OCI-LY3 (cell line): Measurements from ENCODE around the gene EHMT1.

Source experiments
- CTCF ChIP-seq: fragments of 200-600, 300-600 bp; sonication (generic); IDR thresholded peaks from 2 replicates; pipeline ENCODE4 v1.5.1; 2014; ENCODE audit warnings: antibody characterized with exemption, low read length, low read depth
- EZH2phosphoT487 ChIP-seq: fragments of 200-600 bp; shearing (Covaris generic); IDR thresholded peaks from 2 replicates; pipeline ENCODE4 v1.6.1; 2018; ENCODE audit warnings: antibody characterized with exemption, mixed run types, low read depth

DNA sequence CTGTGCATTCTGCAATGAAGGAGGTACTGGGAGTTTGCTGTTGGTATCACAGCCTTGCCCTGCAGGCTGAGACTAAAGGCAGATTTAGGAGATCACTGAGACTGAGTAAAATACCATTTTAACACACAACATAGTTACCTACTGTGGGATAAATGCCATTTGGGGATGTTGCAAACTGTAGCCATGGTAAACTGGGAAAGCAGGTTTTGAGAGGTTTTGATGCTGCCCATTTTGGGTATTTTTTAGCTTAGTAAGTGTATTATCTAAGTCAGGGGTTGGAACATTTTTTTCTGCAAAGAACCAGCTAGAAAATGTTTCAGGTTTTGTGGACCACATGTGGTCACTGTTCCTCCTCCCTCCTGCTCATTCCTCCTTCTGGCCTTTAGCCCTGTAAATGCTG is 108.9 kb downstream of the EHMT1 start:
- TF ChIP-seq CTCF (no peak), EZH2phosphoT487 (no peak)
